CD4-positive, CD25-positive, alpha-beta regulatory T cell (primary cell): ENCODE measurements around the gene HOXC10. TPM values are rescaled to one million over a fixed set of nuclear protein-coding genes. Genes with fewer than 3 reads are reported as not detected.

Source experiments
- ATAC-seq, 2 donors: fragments of 150-1000 bp; cut with Tn5 transposase; one replicate each; pipeline ENCODE4 v1.10.0; 2021; ENCODE audit warnings: low read depth in 2 of 2, moderate number of reproducible peaks in 2 of 2, moderate library complexity in 1 of 2
- DNase-seq, 3 donors: peaks; one replicate each; pipeline versions ENCODE4 v3.0.0 to v3.0.0-alpha.2; 2012 to 2022; ENCODE audit warnings: mixed read lengths in 1 of 3
- H3K27ac ChIP-seq: one replicate; pipeline ENCODE4 v1.7.0; 2013; ENCODE audit warnings: mild to moderate bottlenecking, low read length; ENCODE audit not compliant: insufficient read depth, poor library complexity, severe bottlenecking
- H3K27me3 ChIP-seq: one replicate; pipeline ENCODE4 v1.7.0; 2013; ENCODE audit warnings: low read length; ENCODE audit not compliant: control insufficient read depth, insufficient read depth
- H3K36me3 ChIP-seq: one replicate; pipeline ENCODE4 v1.7.0; 2013; ENCODE audit warnings: mild to moderate bottlenecking, low read length, moderate library complexity; ENCODE audit not compliant: control insufficient read depth, insufficient read depth
- H3K4me1 ChIP-seq: 2 replicates; pipeline ENCODE4 v1.7.0; 2013; ENCODE audit warnings: mild to moderate bottlenecking, low read length; ENCODE audit not compliant: insufficient read depth, control insufficient read depth, poor library complexity, severe bottlenecking
- H3K4me3 ChIP-seq: one replicate; pipeline ENCODE4 v1.7.0; 2013; ENCODE audit warnings: low read depth, mild to moderate bottlenecking, low read length, moderate library complexity
- H3K9me3 ChIP-seq, 2 experiments: 1 replicate in 1 of 2; 2 replicates in 1 of 2; pipeline ENCODE4 v1.7.0; 2013; ENCODE audit warnings: low read length in 2 of 2, mild to moderate bottlenecking in 1 of 2, moderate library complexity in 1 of 2; ENCODE audit not compliant: control insufficient read depth in 2 of 2
- H3K27ac Mint-ChIP-seq, 3 donors: one replicate each; pipeline ENCODE4 v1.8.0; 2020 to 2022; ENCODE audit warnings: mild to moderate bottlenecking in 3 of 3, mixed read lengths in 3 of 3, moderate library complexity in 2 of 3
- H3K27me3 Mint-ChIP-seq: one replicate; pipeline ENCODE4 v1.8.0; 2022; ENCODE audit warnings: mild to moderate bottlenecking, mixed read lengths
- H3K36me3 Mint-ChIP-seq: one replicate; pipeline ENCODE4 v1.8.0; 2020; ENCODE audit warnings: mixed read lengths
- H3K4me1 Mint-ChIP-seq, 4 donors: one replicate each; pipeline ENCODE4 v1.8.0; 2020 to 2022; ENCODE audit warnings: mixed read lengths in 4 of 4, mild to moderate bottlenecking in 1 of 4
- H3K4me3 Mint-ChIP-seq, 4 donors: one replicate each; pipeline ENCODE4 v1.8.0; 2020 to 2022; ENCODE audit warnings: mild to moderate bottlenecking in 4 of 4, mixed read lengths in 4 of 4, moderate library complexity in 3 of 4
- H3K9me3 Mint-ChIP-seq, 7 donors: one replicate each; pipeline ENCODE4 v1.8.0; 2020 to 2022; ENCODE audit warnings: mixed read lengths in 7 of 7, mild to moderate bottlenecking in 3 of 7, moderate library complexity in 2 of 7
- polyA plus RNA-seq, 4 donors: library from polyadenylated mRNA; unstranded; fragments of 300-500 nt; fragmentation: Illumina TruSeq; gene quantifications; one replicate each; pipeline ENCODE4 v1.2.3, GENCODE V29; 2021
- total RNA-seq: library from RNA; stranded (reverse); gene quantifications from one replicate; pipeline ENCODE4 v1.2.3, GENCODE V29; 2022

HOXC10 gene
- total and polyA plus RNA-seq, 5 donors from 2014 or later = not detected

- Mint-ChIP-seq H3K27ac (no peak overlapping the region), H3K4me3 (peak overlapping the region in 2 of 4 donors; percentile 6 to 26), H3K27me3 (peaks cover 97% of the 10 kb centered on the region), H3K36me3 (no peaks in the 10 kb centered on the region), H3K4me1 (peaks cover 5 to 37% (median 17%) of the 10 kb centered on the region in 4 donors), H3K9me3 (peaks cover 0 to 16% (median 0%) of the 10 kb centered on the region in 7 donors)
- peaks cover 58% of the 10 kb centered on the region for H3K27me3 ChIP-seq
- peaks cover 2 to 15% of the 10 kb centered on the region in 2 experiments for H3K9me3 ChIP-seq
- no peak overlapping the region for H3K4me3 ChIP-seq
- ATAC-seq (no peak), DNase-seq (no peak)
- no peaks in the 10 kb centered on the region for H3K36me3 ChIP-seq
- H3K4me1 ChIP-seq = peaks cover 29% of the 10 kb centered on the region
- H3K27ac ChIP-seq = no peak overlapping the region
These were observed 7.1 kb upstream of the HOXC10 start for GRCh38 chr12:53977596-53978445.

GRCh38 chr12:53978477-53979356 is 6.2 kb upstream of the HOXC10 start:
- Mint-ChIP-seq H3K27me3 (peaks cover 97% of the 10 kb centered on the region), H3K9me3 (peaks cover 0 to 14% (median 0%) of the 10 kb centered on the region in 7 donors), H3K4me1 (peaks cover 5 to 38% (median 12%) of the 10 kb centered on the region in 4 donors), H3K27ac (no peak overlapping the region), H3K36me3 (no peaks in the 10 kb centered on the region), H3K4me3 (no peak overlapping the region)
- no peak for DNase-seq
- H3K4me1 ChIP-seq = peaks cover 24% of the 10 kb centered on the region
- H3K27me3 ChIP-seq = peaks cover 61% of the 10 kb centered on the region
- peaks cover 0 to 12% of the 10 kb centered on the region in 2 experiments for H3K9me3 ChIP-seq
- H3K27ac ChIP-seq = no peak overlapping the region
- no peak overlapping the region for H3K4me3 ChIP-seq
- no peaks in the 10 kb centered on the region for H3K36me3 ChIP-seq
- ATAC-seq = no peak

- peaks cover 95% of the 10 kb centered on the region for H3K27me3 Mint-ChIP-seq
- H3K27ac Mint-ChIP-seq = no peak overlapping the region
- Histone ChIP-seq H3K27me3 (peaks cover 61% of the 10 kb centered on the region), H3K9me3 (peaks cover 0 to 15% of the 10 kb centered on the region in 2 experiments), H3K4me3 (no peak overlapping the region), H3K27ac (no peak overlapping the region), H3K36me3 (no peaks in the 10 kb centered on the region), H3K4me1 (peaks cover 13% of the 10 kb centered on the region)
- no peak for ATAC-seq
- peak overlapping the region in 2 of 4 donors; percentile 30 to 44 for H3K4me3 Mint-ChIP-seq
- H3K9me3 Mint-ChIP-seq = peaks cover 0 to 16% (median 0%) of the 10 kb centered on the region in 7 donors
- DNase-seq = no peak
- peaks cover 5 to 39% (median 11%) of the 10 kb centered on the region in 4 donors for H3K4me1 Mint-ChIP-seq
- H3K36me3 Mint-ChIP-seq = no peaks in the 10 kb centered on the region
These were observed 4.7 kb upstream of the HOXC10 start for GRCh38 chr12:53980104-53980801.

GRCh38 chr12:53980802-53981496 is 4.0 kb upstream of the HOXC10 start:
- Histone ChIP-seq H3K4me1 (peaks cover 15% of the 10 kb centered on the region), H3K27ac (no peak overlapping the region), H3K4me3 (no peak overlapping the region), H3K9me3 (peaks cover 0 to 10% of the 10 kb centered on the region in 2 experiments), H3K36me3 (no peaks in the 10 kb centered on the region), H3K27me3 (peaks cover 56% of the 10 kb centered on the region)
- peaks cover 5 to 38% (median 13%) of the 10 kb centered on the region in 4 donors for H3K4me1 Mint-ChIP-seq
- no peaks in the 10 kb centered on the region for H3K36me3 Mint-ChIP-seq
- peak overlapping the region in 2 of 4 donors; percentile 30 to 44 for H3K4me3 Mint-ChIP-seq
- DNase-seq = no peak
- ATAC-seq = no peak
- peaks cover 94% of the 10 kb centered on the region for H3K27me3 Mint-ChIP-seq
- no peak overlapping the region for H3K27ac Mint-ChIP-seq
- H3K9me3 Mint-ChIP-seq = peaks cover 0 to 18% (median 0%) of the 10 kb centered on the region in 7 donors

GRCh38 chr12:53981634-53982565 is 3.0 kb upstream of the HOXC10 start:
- no peaks in the 10 kb centered on the region for H3K36me3 Mint-ChIP-seq
- H3K27me3 Mint-ChIP-seq = peaks cover 94% of the 10 kb centered on the region
- peak overlapping the region in 1 of 4 donors; percentile 28 for H3K4me3 Mint-ChIP-seq
- no peak for DNase-seq
- ATAC-seq = no peak
- H3K9me3 ChIP-seq = peaks cover 0 to 5% of the 10 kb centered on the region in 2 experiments
- H3K27ac ChIP-seq = no peak overlapping the region
- H3K36me3 ChIP-seq = no peaks in the 10 kb centered on the region
- peaks cover 22% of the 10 kb centered on the region for H3K4me1 ChIP-seq
- H3K27me3 ChIP-seq = peaks cover 56% of the 10 kb centered on the region
- peaks cover 5 to 44% (median 16%) of the 10 kb centered on the region in 4 donors for H3K4me1 Mint-ChIP-seq
- peaks cover 0 to 17% (median 0%) of the 10 kb centered on the region in 7 donors for H3K9me3 Mint-ChIP-seq
- no peak overlapping the region for H3K4me3 ChIP-seq
- H3K27ac Mint-ChIP-seq = no peak overlapping the region

- DNase-seq = no peak
- H3K36me3 Mint-ChIP-seq = no peaks in the 10 kb centered on the region
- no peak overlapping the region for H3K4me3 ChIP-seq
- H3K4me3 Mint-ChIP-seq = peak overlapping the region in 3 of 4 donors; percentile 24 to 86 (median 36)
- H3K27me3 ChIP-seq = peaks cover 55% of the 10 kb centered on the region
- H3K36me3 ChIP-seq = no peaks in the 10 kb centered on the region
- peaks cover 5 to 50% (median 17%) of the 10 kb centered on the region in 4 donors for H3K4me1 Mint-ChIP-seq
- peaks cover 21% of the 10 kb centered on the region for H3K4me1 ChIP-seq
- ATAC-seq = no peak
- H3K27ac Mint-ChIP-seq = peak overlapping the region in 2 of 3 donors; percentile 38 to 76
- H3K27ac ChIP-seq = no peak overlapping the region
- H3K9me3 ChIP-seq = peaks cover 0 to 5% of the 10 kb centered on the region in 2 experiments
- H3K9me3 Mint-ChIP-seq = peaks cover 0 to 17% (median 0%) of the 10 kb centered on the region in 7 donors
- H3K27me3 Mint-ChIP-seq = peaks cover 94% of the 10 kb centered on the region
These were observed 2.0 kb upstream of the HOXC10 start for GRCh38 chr12:53982648-53983567.
